Activated CD4-positive, alpha-beta T cell treated with anti-CD3 and anti-CD28 coated beads, Interleukin-2, amount 10 ng/mL, durations not matched to agents 24 days and 14 days (primary cell): ENCODE data around the gene C10orf95. TPM values are rescaled to one million over a fixed set of nuclear protein-coding genes. Genes with fewer than 3 reads are reported as not detected.
"Not testable (repeated sequence)": the region's sequence is repeated elsewhere in the genome, so short reads cannot be mapped to it uniquely, and the experiment has no call there.

ENCODE experiments used
- DNase-seq: peaks from one replicate; pipeline ENCODE4 v3.0.0; 2022
- H3K27ac Mint-ChIP-seq: one replicate; pipeline ENCODE4 v1.8.0; 2022; ENCODE audit warnings: mild to moderate bottlenecking, mixed read lengths
- H3K27me3 Mint-ChIP-seq: one replicate; pipeline ENCODE4 v1.8.0; 2022; ENCODE audit warnings: mixed read lengths
- H3K36me3 Mint-ChIP-seq: one replicate; pipeline ENCODE4 v1.8.0; 2022; ENCODE audit warnings: low read depth, mild to moderate bottlenecking, mixed read lengths
- H3K4me1 Mint-ChIP-seq: one replicate; pipeline ENCODE4 v1.8.0; 2021; ENCODE audit warnings: mixed read lengths
- H3K4me3 Mint-ChIP-seq: one replicate; pipeline ENCODE4 v1.8.0; 2022; ENCODE audit warnings: mild to moderate bottlenecking, moderate library complexity, mixed read lengths
- H3K9me3 Mint-ChIP-seq: one replicate; pipeline ENCODE4 v1.8.0; 2021; ENCODE audit warnings: mixed read lengths
- intact Hi-C: fragments of 100-400 bp; cut with micrococcal nuclease; formaldehyde crosslinking; loops from one replicate; pipeline ENCODE4 v1.15.1; 2023
- total RNA-seq: library from RNA; stranded (reverse); gene quantifications from 2 replicates; pipeline ENCODE4 v1.2.3, GENCODE V29; 2022

Gene C10orf95
- total RNA-seq, result 0.33 and 0.52 TPM in 2 replicates

GRCh38 chr10:102451105-102451969 lies at the start of gene C10orf95:
Gene C10orf95, minus strand, starts transcription at chr10:102451543. Its CDS starts 450 bp downstream, at chr10:102451093.
- intact Hi-C loops, result loop anchor here (5.0 kb wide), 2 partner anchors 196 to 299 kb away; partner anchors contain the start of gene NOLC1
- peak within 1 kb of the TSS; percentile 85 for H3K27ac Mint-ChIP-seq
- peak within 1 kb of the TSS; percentile 98 for H3K4me3 Mint-ChIP-seq
- no peaks in the 10 kb centered on the region for H3K27me3 Mint-ChIP-seq
- DNase-seq, result peak; percentile 67
- H3K9me3 Mint-ChIP-seq, result no peaks in the 10 kb centered on the region
- H3K36me3 Mint-ChIP-seq, result peaks cover 28% of the 10 kb centered on the region
- H3K4me1 Mint-ChIP-seq, result peaks cover 24% of the 10 kb centered on the region

- H3K36me3 Mint-ChIP-seq, result peaks cover 13% of the 10 kb centered on the region
- not testable (repeated sequence) for H3K4me3 Mint-ChIP-seq
These were observed 49.3 kb upstream of the C10orf95 start for GRCh38 chr10:102500686-102501085.

GRCh38 chr10:102499356-102499755 lies 48.0 kb upstream of the C10orf95 start:
- peaks cover 11% of the 10 kb centered on the region for H3K4me1 Mint-ChIP-seq
- no peak overlapping the region for H3K27ac Mint-ChIP-seq
- no peaks in the 10 kb centered on the region for H3K27me3 Mint-ChIP-seq
- H3K4me3 Mint-ChIP-seq, result no peak overlapping the region
- peaks cover 7% of the 10 kb centered on the region for H3K36me3 Mint-ChIP-seq
- H3K9me3 Mint-ChIP-seq, result no peaks in the 10 kb centered on the region
- intact Hi-C loops, result no loop called here
- DNase-seq, result no peak

More at GRCh38 chr10:102500686-102501085, 49.3 kb upstream of the C10orf95 start:
- not testable (repeated sequence) for H3K27ac Mint-ChIP-seq, DNase-seq, H3K9me3 Mint-ChIP-seq, H3K27me3 Mint-ChIP-seq
- intact Hi-C loops, result loop anchor here (5.0 to 10.0 kb wide), 5 partner anchors 172 to 1438 kb away; partner anchors contain the start of genes ARMH3, BTRC, CNNM2 and KAZALD1
- H3K4me1 Mint-ChIP-seq, result peaks cover 23% of the 10 kb centered on the region

- intact Hi-C loops, result no loop called here
- Mint-ChIP-seq H3K27me3 (no peaks in the 10 kb centered on the region), H3K27ac (no peak overlapping the region), H3K9me3 (no peaks in the 10 kb centered on the region), H3K4me1 (peaks cover 18% of the 10 kb centered on the region), H3K4me3 (no peak overlapping the region), H3K36me3 (peaks cover 12% of the 10 kb centered on the region)
- no peak for DNase-seq
These were observed 46.2 kb upstream of the C10orf95 start for GRCh38 chr10:102497545-102497944.

GRCh38 chr10:102493771-102494170 lies 42.4 kb upstream of the C10orf95 start:
- intact Hi-C loops, result no loop called here
- no peak overlapping the region for H3K4me3 Mint-ChIP-seq
- H3K36me3 Mint-ChIP-seq, result peaks cover 11% of the 10 kb centered on the region

GRCh38 chr10:102492983-102493382 lies 41.6 kb upstream of the C10orf95 start:
- Mint-ChIP-seq H3K27ac (no peak overlapping the region), H3K36me3 (peaks cover 12% of the 10 kb centered on the region), H3K9me3 (no peaks in the 10 kb centered on the region), H3K4me1 (peaks cover 8% of the 10 kb centered on the region), H3K4me3 (no peak overlapping the region), H3K27me3 (no peaks in the 10 kb centered on the region)
- intact Hi-C loops, result no loop called here
- no peak for DNase-seq

More at GRCh38 chr10:102493771-102494170, 42.4 kb upstream of the C10orf95 start:
- Mint-ChIP-seq H3K9me3 (no peaks in the 10 kb centered on the region), H3K4me1 (peaks cover 11% of the 10 kb centered on the region), H3K27ac (no peak overlapping the region), H3K27me3 (no peaks in the 10 kb centered on the region)
- no peak for DNase-seq

GRCh38 chr10:102492344-102492939 lies 41.1 kb upstream of the C10orf95 start:
- Mint-ChIP-seq H3K4me3 (no peak overlapping the region), H3K4me1 (peaks cover 8% of the 10 kb centered on the region), H3K9me3 (no peaks in the 10 kb centered on the region), H3K36me3 (peaks cover 16% of the 10 kb centered on the region), H3K27me3 (no peaks in the 10 kb centered on the region), H3K27ac (no peak overlapping the region)
- intact Hi-C loops, result no loop called here
- no peak for DNase-seq

GRCh38 chr10:102491136-102491535 lies 39.8 kb upstream of the C10orf95 start:
- Mint-ChIP-seq H3K36me3 (peaks cover 19% of the 10 kb centered on the region), H3K9me3 (no peaks in the 10 kb centered on the region), H3K27me3 (no peaks in the 10 kb centered on the region), H3K4me1 (peaks cover 8% of the 10 kb centered on the region), H3K27ac (no peak overlapping the region), H3K4me3 (no peak overlapping the region)
- DNase-seq, result no peak
- intact Hi-C loops, result no loop called here

- H3K27ac Mint-ChIP-seq, result no peak overlapping the region
- no peaks in the 10 kb centered on the region for H3K27me3 Mint-ChIP-seq
- no peaks in the 10 kb centered on the region for H3K4me1 Mint-ChIP-seq
- peaks cover 45% of the 10 kb centered on the region for H3K36me3 Mint-ChIP-seq
- intact Hi-C loops, result no loop called here
- no peak overlapping the region for H3K4me3 Mint-ChIP-seq
- H3K9me3 Mint-ChIP-seq, result no peaks in the 10 kb centered on the region
- no peak for DNase-seq
These were observed 33.9 kb upstream of the C10orf95 start for GRCh38 chr10:102485093-102485784.

GRCh38 chr10:102484021-102484420 lies 32.7 kb upstream of the C10orf95 start:
- H3K27me3 Mint-ChIP-seq, result no peaks in the 10 kb centered on the region
- H3K36me3 Mint-ChIP-seq, result peaks cover 45% of the 10 kb centered on the region

GRCh38 chr10:102480396-102480795 lies 29.1 kb upstream of the C10orf95 start:
- no peak overlapping the region for H3K27ac Mint-ChIP-seq

More at GRCh38 chr10:102484021-102484420, 32.7 kb upstream of the C10orf95 start:
- Mint-ChIP-seq H3K4me3 (no peak overlapping the region), H3K27ac (no peak overlapping the region), H3K9me3 (no peaks in the 10 kb centered on the region), H3K4me1 (peaks cover 2% of the 10 kb centered on the region)
- intact Hi-C loops, result no loop called here
- no peak for DNase-seq

GRCh38 chr10:102479651-102480050 lies 28.3 kb upstream of the C10orf95 start:
- no peak overlapping the region for H3K4me3 Mint-ChIP-seq
- no peaks in the 10 kb centered on the region for H3K9me3 Mint-ChIP-seq
- no peak for DNase-seq
- intact Hi-C loops, result loop anchor here (1.0 to 5.0 kb wide), 5 partner anchors 45 to 312 kb away; no protein-coding TSS in a partner anchor
- H3K27ac Mint-ChIP-seq, result no peak overlapping the region
- H3K27me3 Mint-ChIP-seq, result no peaks in the 10 kb centered on the region
- peaks cover 11% of the 10 kb centered on the region for H3K4me1 Mint-ChIP-seq
- peaks cover 35% of the 10 kb centered on the region for H3K36me3 Mint-ChIP-seq

More at GRCh38 chr10:102480396-102480795, 29.1 kb upstream of the C10orf95 start:
- intact Hi-C loops, result no loop called here
- DNase-seq, result no peak
- H3K27me3 Mint-ChIP-seq, result no peaks in the 10 kb centered on the region
- H3K9me3 Mint-ChIP-seq, result no peaks in the 10 kb centered on the region
- H3K36me3 Mint-ChIP-seq, result peaks cover 35% of the 10 kb centered on the region
- peaks cover 7% of the 10 kb centered on the region for H3K4me1 Mint-ChIP-seq
- H3K4me3 Mint-ChIP-seq, result no peak overlapping the region

- H3K36me3 Mint-ChIP-seq, result peaks cover 26% of the 10 kb centered on the region
- H3K4me1 Mint-ChIP-seq, result peaks cover 22% of the 10 kb centered on the region
- H3K27ac Mint-ChIP-seq, result peak overlapping the region; percentile 70
- H3K27me3 Mint-ChIP-seq, result no peaks in the 10 kb centered on the region
- DNase-seq, result no peak
- H3K9me3 Mint-ChIP-seq, result no peaks in the 10 kb centered on the region
- no peak overlapping the region for H3K4me3 Mint-ChIP-seq
- intact Hi-C loops, result loop anchor here (5.0 kb wide), 1 partner anchor 309 kb away; no protein-coding TSS in a partner anchor
These were observed 25.3 kb upstream of the C10orf95 start for GRCh38 chr10:102476466-102477141.
